HepG2 (cell line): ENCODE measurements around the gene PRKCE. TPM values are rescaled to one million over a fixed set of nuclear protein-coding genes. Genes with fewer than 3 reads are reported as not detected.
A peak's percentile ranks its signal among the peaks of the same experiment; 100 is the strongest.

Experiments
- ATAC-seq: fragments of 200-7000 bp; cut with Tn5 transposase; 3 replicates; pipeline ENCODE4 v1.9.1; 2020; ENCODE audit warnings: mild to moderate bottlenecking, moderate library complexity
- BruUV-seq: library from RNA; stranded (reverse); fragments of 400-500 nt; replicated peaks from 2 replicates; lab custom pipeline; 2021; lab: Mats Ljungman, UMichigan
- CTCF ChIA-PET: fragments of 300-600 bp; formaldehyde crosslinking; extraction: SDS; loops from one replicate; lab custom pipeline; 2021; ENCODE audit warnings: low total read pairs, inconsistent platforms, low intra/inter-chr PET ratio; lab: Yijun Ruan, JAX
- POLR2A ChIA-PET: fragments of 350-600 bp; sonication (Branson Sonifier 250); formaldehyde crosslinking; loops from one replicate; lab custom pipeline; 2020; ENCODE audit warnings: antibody characterized with exemption, inconsistent platforms; lab: Yijun Ruan, JAX
- DNase-seq: peaks from one replicate; pipeline ENCODE4 v3.0.0-alpha.2; 2015; ENCODE audit warnings: low spot score
- FAIRE-seq: peaks from 3 replicates; lab custom pipeline; 2011; peaks lifted over from hg19 to GRCh38; lab: Jason Lieb, UNC
- H2AFZ ChIP-seq: one replicate; pipeline ENCODE4 v1.6.1; 2011; ENCODE audit warnings: low read length, inconsistent platforms
- H3K27ac ChIP-seq: fragments of 300-600 bp; 3 replicates; pipeline ENCODE4 v1.8.0; 2011; ENCODE audit warnings: mixed run types, mild to moderate bottlenecking, mixed read lengths, low read length, inconsistent platforms; ENCODE audit not compliant: insufficient read depth; ENCODE audit errors: extremely low read length
- H3K27me3 ChIP-seq, 2 experiments: fragments of 200-600 bp in 1 of 2; 2 replicates in 1 of 2; 3 replicates in 1 of 2; pipeline versions ENCODE4 v1.6.0 to v1.8.0; 2011; ENCODE audit warnings: low read length in 2 of 2, mild to moderate bottlenecking in 2 of 2, moderate library complexity in 2 of 2, inconsistent platforms in 1 of 2; ENCODE audit not compliant: insufficient read depth in 2 of 2, control insufficient read depth in 1 of 2
- H3K36me3 ChIP-seq, 2 experiments: fragments of 200-600 bp in 1 of 2; replicated peaks in 1 of 2; 2 replicates in 1 of 2; 3 replicates in 1 of 2; pipeline versions ENCODE4 v1.5.1 to v1.8.0; 2011; ENCODE audit warnings: low read length in 2 of 2, inconsistent platforms in 1 of 2; ENCODE audit not compliant: insufficient read depth in 2 of 2, control insufficient read depth in 1 of 2
- H3K4me1 ChIP-seq: 2 replicates; pipeline ENCODE4 v1.5.1; 2012; ENCODE audit warnings: low read length, inconsistent platforms; ENCODE audit not compliant: insufficient read depth
- H3K4me2 ChIP-seq: 2 replicates; pipeline ENCODE4 v1.6.0; 2011; ENCODE audit warnings: low read depth, low read length, inconsistent platforms
- H3K4me3 ChIP-seq, 3 experiments: fragments of 200-600 bp in 1 of 3; sonication (generic), shearing (Covaris generic) in 1 of 3; replicated peaks in 1 of 3; 2 replicates each; pipeline ENCODE4 v1.5.1; 2011 to 2016; ENCODE audit warnings: low read length in 3 of 3, inconsistent platforms in 2 of 3, low read depth in 2 of 3, mild to moderate bottlenecking in 2 of 3, control low read depth in 1 of 3, mixed read lengths in 1 of 3; ENCODE audit not compliant: insufficient read depth in 1 of 3
- H3K79me2 ChIP-seq: one replicate; pipeline ENCODE4 v1.6.1; 2011; ENCODE audit warnings: low read length, inconsistent platforms; ENCODE audit not compliant: insufficient read depth
- H3K9ac ChIP-seq: 2 replicates; pipeline ENCODE4 v1.6.0; 2011; ENCODE audit warnings: mild to moderate bottlenecking, low read depth, low read length, inconsistent platforms; ENCODE audit not compliant: insufficient read depth
- H3K9me3 ChIP-seq: 2 replicates; pipeline ENCODE4 v1.5.1; 2012; ENCODE audit warnings: mild to moderate bottlenecking, low read length
- H4K20me1 ChIP-seq: 2 replicates; pipeline ENCODE4 v1.6.0; 2011; ENCODE audit warnings: inconsistent platforms, mild to moderate bottlenecking, low read length, moderate library complexity; ENCODE audit not compliant: insufficient read depth
- FOXP1 ChIP-seq, 2 experiments: fragments of 450-650 bp in 1 of 2; IDR thresholded peaks; 2 replicates each; pipeline ENCODE4 v1.6.1; 2017 to 2018; ENCODE audit warnings: antibody characterized with exemption in 1 of 2
- HOXA5 ChIP-seq: sonication (generic); formaldehyde crosslinking; IDR thresholded peaks from 2 replicates; pipeline ENCODE4 v1.4.0; 2020; ENCODE audit warnings: missing genetic modification reagents
- KDM4B ChIP-seq: sonication (generic); formaldehyde crosslinking; IDR thresholded peaks from 2 replicates; pipeline ENCODE4 v1.4.0; 2020; ENCODE audit warnings: missing genetic modification reagents
- MNT ChIP-seq: fragments of 450-650 bp; IDR thresholded peaks from 2 replicates; pipeline ENCODE4 v1.6.1; 2016
- NCOA2 ChIP-seq: sonication (generic); formaldehyde crosslinking; IDR thresholded peaks from 2 replicates; pipeline ENCODE4 v1.8.0; 2022; ENCODE audit warnings: inconsistent platforms
- POLR2A ChIP-seq, 2 experiments: IDR thresholded peaks; 2 replicates each; pipeline ENCODE4 v1.6.1; 2011; ENCODE audit warnings: low read depth in 2 of 2, low read length in 2 of 2, mild to moderate bottlenecking in 1 of 2, moderate library complexity in 1 of 2; ENCODE audit not compliant: insufficient read depth in 1 of 2
- STAG1 ChIP-seq: sonication (generic); formaldehyde crosslinking; IDR thresholded peaks from 2 replicates; pipeline ENCODE4 v1.4.0; 2020; ENCODE audit warnings: missing genetic modification reagents
- TBP ChIP-seq: sonication (generic); formaldehyde crosslinking; IDR thresholded peaks from 2 replicates; pipeline ENCODE4 v1.5.0; 2020; ENCODE audit warnings: missing genetic modification reagents
- WGBS: methylation state at CpG from one replicate; pipeline ENCODE4 v1.1.6; 2017; ENCODE audit warnings: low lambda C conversion rate; 5-methylcytosine and 5-hydroxymethylcytosine counted together
- in situ Hi-C: cut with HindIII; loops from 2 replicates; pipeline ENCODE4 v1.10.0; 2017; ENCODE audit warnings: low pct_unique_long_range_greater_than_20kb; ENCODE audit not compliant: extremely low pct_ligation_motif_present
- intact Hi-C: fragments of 100-400 bp; cut with micrococcal nuclease; formaldehyde crosslinking; loops from one replicate; pipeline ENCODE4 v1.10.0; 2022; ENCODE audit not compliant: unreplicated experiment
- polyA plus RNA-seq, 8 experiments: library from polyadenylated mRNA; depleted of rRNA in 3 of 8; stranded (reverse) in 7 of 8; unstranded in 1 of 8; fragments of >200 nt; fragmentation: Illumina TruSeq in 4 of 8; extraction: Trizol in 4 of 8; gene quantifications; 2 replicates each; pipeline versions ENCODE4 v1.2.1 to v1.2.3, GENCODE V29; 2011 to 2016; ENCODE audit warnings: low read depth in 4 of 8, missing spikeins in 1 of 8, mixed read lengths in 1 of 8; ENCODE audit not compliant: insufficient read depth in 1 of 8
- total RNA-seq, 5 experiments: library from RNA; depleted of rRNA; stranded (reverse); fragments of >200 nt; fragmentation: Illumina TruSeq; extraction: Trizol; gene quantifications; 2 replicates each; pipeline ENCODE4 v1.2.3, GENCODE V29; 2016; ENCODE audit warnings: low read depth in 1 of 5
- TF ChIP-seq, protein P1 (sequence below): sonication (generic); formaldehyde crosslinking; IDR thresholded peaks from 2 replicates; pipeline ENCODE4 v1.5.0; 2020; ENCODE audit warnings: mild to moderate bottlenecking, missing genetic modification reagents, moderate library complexity

PRKCE gene
- total and polyA plus RNA-seq, 2 of the 13 experiments (the other 11 are each of a cell fraction or from before 2014, with no cell fraction given), result 1.0 to 3.9 TPM

DNA sequence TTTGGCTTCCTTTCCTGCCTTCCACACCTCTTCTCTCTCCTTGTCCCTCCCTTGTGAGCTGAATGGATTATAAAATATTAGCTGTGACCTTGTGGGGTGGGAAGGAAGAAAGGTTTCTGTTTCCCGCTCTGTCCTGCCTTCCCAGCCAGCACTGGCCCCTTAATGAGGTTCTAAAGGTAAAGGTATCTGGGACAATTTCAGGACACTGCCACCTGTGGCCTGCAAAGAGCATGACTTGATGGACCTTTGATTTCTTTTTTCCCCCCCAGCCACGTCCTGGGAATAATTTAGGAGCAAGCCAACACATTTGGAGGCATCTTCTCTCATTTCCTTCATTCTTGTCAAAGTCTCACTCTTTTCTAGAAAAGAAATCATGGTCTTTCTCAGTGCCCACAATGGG is 399.0 kb downstream of the PRKCE start:
- WGBS, result 72% methylated on average over 2 of the region's 2 CpGs
- no peak for TF ChIP-seq NCOA2
- peak; percentile 28; the same call in 1 of the 2 replicates for TF ChIP-seq STAG1 (CRISPR knock-in tag)
- TF ChIP-seq, protein P1, sequence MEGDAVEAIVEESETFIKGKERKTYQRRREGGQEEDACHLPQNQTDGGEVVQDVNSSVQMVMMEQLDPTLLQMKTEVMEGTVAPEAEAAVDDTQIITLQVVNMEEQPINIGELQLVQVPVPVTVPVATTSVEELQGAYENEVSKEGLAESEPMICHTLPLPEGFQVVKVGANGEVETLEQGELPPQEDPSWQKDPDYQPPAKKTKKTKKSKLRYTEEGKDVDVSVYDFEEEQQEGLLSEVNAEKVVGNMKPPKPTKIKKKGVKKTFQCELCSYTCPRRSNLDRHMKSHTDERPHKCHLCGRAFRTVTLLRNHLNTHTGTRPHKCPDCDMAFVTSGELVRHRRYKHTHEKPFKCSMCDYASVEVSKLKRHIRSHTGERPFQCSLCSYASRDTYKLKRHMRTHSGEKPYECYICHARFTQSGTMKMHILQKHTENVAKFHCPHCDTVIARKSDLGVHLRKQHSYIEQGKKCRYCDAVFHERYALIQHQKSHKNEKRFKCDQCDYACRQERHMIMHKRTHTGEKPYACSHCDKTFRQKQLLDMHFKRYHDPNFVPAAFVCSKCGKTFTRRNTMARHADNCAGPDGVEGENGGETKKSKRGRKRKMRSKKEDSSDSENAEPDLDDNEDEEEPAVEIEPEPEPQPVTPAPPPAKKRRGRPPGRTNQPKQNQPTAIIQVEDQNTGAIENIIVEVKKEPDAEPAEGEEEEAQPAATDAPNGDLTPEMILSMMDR (CRISPR knock-in tag), result peak; percentile 32
- no peak for TF ChIP-seq FOXP1 (IDR thresholded peaks at IDR 0.05)
- no peak for TF ChIP-seq FOXP1 (CRISPR knock-in tag; IDR thresholded peaks at IDR 0.05)
- TF ChIP-seq KDM4B (CRISPR knock-in tag), result no peak
- no peak for TF ChIP-seq POLR2A (IDR thresholded peaks at IDR 0.05; ENCODE audit: insufficient read depth in 1 of 2, low read depth in 2 of 2, low read length in 2 of 2)
- no peak for TF ChIP-seq TBP (CRISPR knock-in tag)
- no peaks in the 10 kb centered on the region for H3K9me3 ChIP-seq
- no peaks in the 10 kb centered on the region; the same call in 1 of the 2 replicates for H3K4me1 ChIP-seq
- H3K27ac ChIP-seq, result no peak overlapping the region
- BruUV-seq, result no TSS peak
- no peaks in the 10 kb centered on the region for H4K20me1 ChIP-seq
- ChIA-PET POLR2A (no interaction called here), CTCF (no interaction called here)
- peak; percentile 36 for DNase-seq
- H3K9ac ChIP-seq, result no peak overlapping the region
- H3K36me3 ChIP-seq, result no peaks in the 10 kb centered on the region
- peak; percentile 87 for ATAC-seq
- intact Hi-C loops (loop anchor here (5.0 kb wide), 1 partner anchor 58 kb away; no protein-coding TSS in a partner anchor), in situ Hi-C loops (no loop called here)
- no peak overlapping the region for H3K4me2 ChIP-seq
- no peak for FAIRE-seq
- no peak overlapping the region for H3K4me3 ChIP-seq
- no peak overlapping the region for H2AFZ ChIP-seq
- no peaks in the 10 kb centered on the region for H3K79me2 ChIP-seq
- H3K27me3 ChIP-seq, result no peaks in the 10 kb centered on the region

DNA sequence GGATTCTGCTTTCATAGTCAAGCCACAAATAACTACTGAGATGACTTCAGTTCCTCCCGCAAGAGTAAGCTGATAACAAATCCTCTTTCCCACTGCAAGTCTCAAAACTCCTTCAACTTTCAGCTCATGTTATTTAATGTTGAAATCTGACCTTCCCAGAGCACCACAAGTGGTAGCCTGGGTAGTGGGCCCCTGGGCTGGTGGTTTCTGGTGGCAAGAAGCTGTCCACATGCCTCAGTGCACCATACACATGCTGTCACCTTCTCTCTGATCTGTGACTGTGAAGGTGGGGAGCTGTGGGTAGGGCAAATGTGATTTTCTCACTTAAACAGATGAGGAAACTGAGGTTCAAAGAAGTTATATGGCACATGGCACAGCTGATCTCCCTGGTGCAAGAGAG is 399.6 kb downstream of the PRKCE start:
- no peak overlapping the region for H2AFZ ChIP-seq
- no peak overlapping the region for H3K4me2 ChIP-seq
- CTCF ChIA-PET, result no interaction called here
- no peaks in the 10 kb centered on the region for H3K27me3 ChIP-seq
- no peaks in the 10 kb centered on the region; the same call in 1 of the 2 replicates for H3K4me1 ChIP-seq
- in situ Hi-C loops (no loop called here), intact Hi-C loops (loop anchor here (5.0 kb wide), 1 partner anchor 59 kb away; no protein-coding TSS in a partner anchor)
- POLR2A ChIA-PET, result no interaction called here
- WGBS, result 97% methylated on average over 1 of the region's 1 CpG
- H3K9ac ChIP-seq, result no peak overlapping the region
- no peaks in the 10 kb centered on the region for H3K9me3 ChIP-seq
- peak; percentile 61 for TF ChIP-seq MNT
- no peak for TF ChIP-seq HOXA5 (CRISPR knock-in tag)
- H4K20me1 ChIP-seq, result no peaks in the 10 kb centered on the region
- FAIRE-seq (no peak), ATAC-seq (no peak), DNase-seq (no peak)
- H3K4me3 ChIP-seq, result no peak overlapping the region
- no peaks in the 10 kb centered on the region for H3K36me3 ChIP-seq
- H3K79me2 ChIP-seq, result no peaks in the 10 kb centered on the region
- no peak overlapping the region for H3K27ac ChIP-seq
- BruUV-seq, result no TSS peak
